Colonic mucosa (tissue), 4 donors: ENCODE measurements around the gene CMIP. TPM values are rescaled to one million over a fixed set of nuclear protein-coding genes. Genes with fewer than 3 reads are reported as not detected.

ENCODE experiments used
- DNase-seq: peaks from one replicate; pipeline ENCODE4 v3.0.0-alpha.2; 2020
- H3K27ac ChIP-seq: fragments of 200-600 bp; one replicate; pipeline ENCODE4 v1.8.0; 2021
- H3K27me3 ChIP-seq: fragments of 200-600 bp; one replicate; pipeline ENCODE4 v1.8.0; 2021
- H3K36me3 ChIP-seq: fragments of 200-600 bp; one replicate; pipeline ENCODE4 v1.8.0; 2021
- H3K4me1 ChIP-seq: fragments of 200-600 bp; one replicate; pipeline ENCODE4 v1.8.0; 2021; ENCODE audit warnings: mild to moderate bottlenecking
- H3K4me3 ChIP-seq: fragments of 200-600 bp; one replicate; pipeline ENCODE4 v1.8.0; 2021
- H3K9ac ChIP-seq, 2 donors: one replicate each; pipeline ENCODE4 v1.7.0; 2013; ENCODE audit warnings: control low read depth in 2 of 2, low read depth in 2 of 2, low read length in 2 of 2
- H3K9me3 ChIP-seq: fragments of 200-600 bp; one replicate; pipeline ENCODE4 v1.8.0; 2021
- CTCF ChIP-seq: fragments of 200-600 bp; IDR thresholded peaks from one replicate; pipeline ENCODE4 v1.8.0; 2022; ENCODE audit warnings: antibody characterized with exemption, mild to moderate bottlenecking
- intact Hi-C: fragments of 100-400 bp; cut with DNase I; formaldehyde crosslinking; loops from one replicate; pipeline ENCODE4 v1.14.1; 2022
- total RNA-seq, 2 donors: library from RNA; stranded (reverse); fragmentation: NEBNext Ultra II Directional in 1 of 2; extraction: Animal tissue kit (Norgen Biotek cat#: 25700) in 1 of 2; gene quantifications; one replicate each; pipeline ENCODE4 v1.2.1, GENCODE V29; 2021
- donor health status: healthy.
- donor health status: DM: no; HTN: no; CAD: no.
- donor health status: DM: no; HTN: no; CAD: no.

The CMIP gene
- total RNA-seq, 2 donors from 2014 or later, result 83.4 to 107 TPM

- H3K4me3 ChIP-seq, result no peak overlapping the region
- H3K9me3 ChIP-seq, result no peaks in the 10 kb centered on the region
- no peaks in the 10 kb centered on the region for H3K36me3 ChIP-seq
- no peak for TF ChIP-seq CTCF
- H3K27me3 ChIP-seq, result no peaks in the 10 kb centered on the region
- intact Hi-C loops, result no loop called here
- no peak overlapping the region for H3K27ac ChIP-seq
- no peak overlapping the region for H3K9ac ChIP-seq
- no peak for DNase-seq
- H3K4me1 ChIP-seq, result peaks cover 6% of the 10 kb centered on the region
Measured at GRCh38 chr16:81461766-81462165, 17.2 kb downstream of the CMIP start.

- Histone ChIP-seq H3K9ac (no peak overlapping the region), H3K36me3 (no peaks in the 10 kb centered on the region), H3K27me3 (no peaks in the 10 kb centered on the region), H3K27ac (no peak overlapping the region), H3K4me1 (no peaks in the 10 kb centered on the region), H3K9me3 (no peaks in the 10 kb centered on the region), H3K4me3 (no peak overlapping the region)
- TF ChIP-seq CTCF, result no peak
- no peak for DNase-seq
- intact Hi-C loops, result no loop called here
Measured at GRCh38 chr16:81462683-81463082, 18.1 kb downstream of the CMIP start.

GRCh38 chr16:81463296-81463890, 18.8 kb downstream of the CMIP start:
- no peak overlapping the region for H3K27ac ChIP-seq
- H3K4me3 ChIP-seq, result no peak overlapping the region
- intact Hi-C loops, result no loop called here
- no peaks in the 10 kb centered on the region for H3K4me1 ChIP-seq
- H3K36me3 ChIP-seq, result no peaks in the 10 kb centered on the region
- no peak overlapping the region for H3K9ac ChIP-seq
- no peaks in the 10 kb centered on the region for H3K9me3 ChIP-seq
- no peak for DNase-seq
- H3K27me3 ChIP-seq, result no peaks in the 10 kb centered on the region
- TF ChIP-seq CTCF, result no peak

- Histone ChIP-seq H3K4me1 (no peaks in the 10 kb centered on the region), H3K27me3 (no peaks in the 10 kb centered on the region), H3K36me3 (no peaks in the 10 kb centered on the region), H3K4me3 (no peak overlapping the region), H3K9ac (no peak overlapping the region), H3K27ac (no peak overlapping the region), H3K9me3 (no peaks in the 10 kb centered on the region)
- no peak for TF ChIP-seq CTCF
- no peak for DNase-seq
- intact Hi-C loops, result no loop called here
Measured at GRCh38 chr16:81464279-81464678, 19.7 kb downstream of the CMIP start.

- Histone ChIP-seq H3K36me3 (no peaks in the 10 kb centered on the region), H3K4me1 (no peaks in the 10 kb centered on the region), H3K27ac (no peak overlapping the region), H3K9ac (no peak overlapping the region), H3K9me3 (no peaks in the 10 kb centered on the region), H3K4me3 (no peak overlapping the region), H3K27me3 (no peaks in the 10 kb centered on the region)
- no peak for TF ChIP-seq CTCF
- intact Hi-C loops, result no loop called here
- no peak for DNase-seq
Measured at GRCh38 chr16:81465375-81465943, 20.9 kb downstream of the CMIP start.
